ENCODE results near the gene ADAMTS15.

ADAMTS15 gene

GRCh38 chr11:130449996-130450769 is 1.7 kb downstream of the ADAMTS15 start:
- H3K4me3 ChIP-seq (ENCODE audit: control insufficient read depth, low read depth, low read length) = peak overlapping the region; percentile 66
- TF ChIP-seq, protein P1, sequence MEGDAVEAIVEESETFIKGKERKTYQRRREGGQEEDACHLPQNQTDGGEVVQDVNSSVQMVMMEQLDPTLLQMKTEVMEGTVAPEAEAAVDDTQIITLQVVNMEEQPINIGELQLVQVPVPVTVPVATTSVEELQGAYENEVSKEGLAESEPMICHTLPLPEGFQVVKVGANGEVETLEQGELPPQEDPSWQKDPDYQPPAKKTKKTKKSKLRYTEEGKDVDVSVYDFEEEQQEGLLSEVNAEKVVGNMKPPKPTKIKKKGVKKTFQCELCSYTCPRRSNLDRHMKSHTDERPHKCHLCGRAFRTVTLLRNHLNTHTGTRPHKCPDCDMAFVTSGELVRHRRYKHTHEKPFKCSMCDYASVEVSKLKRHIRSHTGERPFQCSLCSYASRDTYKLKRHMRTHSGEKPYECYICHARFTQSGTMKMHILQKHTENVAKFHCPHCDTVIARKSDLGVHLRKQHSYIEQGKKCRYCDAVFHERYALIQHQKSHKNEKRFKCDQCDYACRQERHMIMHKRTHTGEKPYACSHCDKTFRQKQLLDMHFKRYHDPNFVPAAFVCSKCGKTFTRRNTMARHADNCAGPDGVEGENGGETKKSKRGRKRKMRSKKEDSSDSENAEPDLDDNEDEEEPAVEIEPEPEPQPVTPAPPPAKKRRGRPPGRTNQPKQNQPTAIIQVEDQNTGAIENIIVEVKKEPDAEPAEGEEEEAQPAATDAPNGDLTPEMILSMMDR (conservative IDR thresholded peaks at IDR 0.05; ENCODE audit: control insufficient read depth, insufficient read depth, low read depth, low read length) = peak; percentile 71
- DNase-seq (ENCODE audit: low read depth) = peak; percentile 89

GRCh38 chr11:130451231-130452019 is 3.0 kb downstream of the ADAMTS15 start:
- H3K4me3 ChIP-seq (ENCODE audit: control insufficient read depth, low read depth, low read length) = peak overlapping the region; percentile 66
- peak; percentile 93 for DNase-seq (ENCODE audit: low read depth)
- TF ChIP-seq, protein P1 (conservative IDR thresholded peaks at IDR 0.05; ENCODE audit: control insufficient read depth, insufficient read depth, low read depth, low read length) = no peak

DNA sequence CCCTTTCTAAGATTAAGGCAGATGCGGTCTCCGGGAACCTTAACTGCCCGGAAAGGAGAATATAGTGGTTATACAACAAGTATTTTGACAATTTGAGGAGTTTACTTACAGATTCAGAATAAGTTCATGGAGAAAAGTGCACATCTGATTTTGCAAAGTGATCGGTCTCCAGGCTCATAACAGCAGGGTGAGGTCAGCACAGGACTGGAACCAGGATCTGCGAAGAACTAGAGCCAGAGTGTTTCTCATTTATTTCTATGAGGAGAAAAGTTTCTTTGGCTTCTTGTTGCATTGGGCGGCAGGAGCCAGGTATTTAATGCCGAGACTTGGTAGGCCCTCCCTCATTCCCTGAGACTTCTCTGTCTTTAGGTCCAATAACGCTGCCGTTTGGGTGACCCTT is 3.7 kb downstream of the ADAMTS15 start:
- TF ChIP-seq, protein P1 (conservative IDR thresholded peaks at IDR 0.05; ENCODE audit: control insufficient read depth, insufficient read depth, low read depth, low read length) = no peak
- DNase-seq (ENCODE audit: low read depth) = no peak
- H3K4me3 ChIP-seq (ENCODE audit: control insufficient read depth, low read depth, low read length) = peak overlapping the region; percentile 29

DNA sequence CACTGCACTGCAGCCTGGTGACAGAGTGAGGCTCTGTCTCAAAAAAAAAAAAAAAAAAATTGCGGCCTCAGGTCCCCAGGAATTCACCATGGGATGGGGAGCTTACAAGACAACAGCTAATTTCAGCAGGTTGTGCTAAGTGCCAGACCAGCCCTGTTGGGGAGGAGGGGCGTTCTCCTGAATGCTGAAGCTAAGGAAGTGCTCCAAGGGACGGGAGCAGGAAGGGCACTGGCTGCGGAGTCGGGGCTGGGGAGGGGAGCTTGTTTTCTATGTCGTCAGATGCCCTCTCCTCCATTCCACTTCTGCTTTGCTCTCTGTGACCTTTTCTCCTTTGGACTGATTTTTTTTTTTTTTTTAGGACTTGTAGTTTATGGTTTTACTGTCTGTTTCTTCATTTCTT is 4.5 kb downstream of the ADAMTS15 start:
- TF ChIP-seq, protein P1 (conservative IDR thresholded peaks at IDR 0.05; ENCODE audit: control insufficient read depth, insufficient read depth, low read depth, low read length) = no peak
- H3K4me3 ChIP-seq (ENCODE audit: control insufficient read depth, low read depth, low read length) = no peak overlapping the region
- no peak for DNase-seq (ENCODE audit: low read depth)

GRCh38 chr11:130454491-130455252 is 6.2 kb downstream of the ADAMTS15 start:
- H3K4me3 ChIP-seq (ENCODE audit: control insufficient read depth, low read depth, low read length) = no peak overlapping the region
- DNase-seq (ENCODE audit: low read depth) = peak; percentile 79
- TF ChIP-seq, protein P1 (conservative IDR thresholded peaks at IDR 0.05; ENCODE audit: control insufficient read depth, insufficient read depth, low read depth, low read length) = no peak

DNA sequence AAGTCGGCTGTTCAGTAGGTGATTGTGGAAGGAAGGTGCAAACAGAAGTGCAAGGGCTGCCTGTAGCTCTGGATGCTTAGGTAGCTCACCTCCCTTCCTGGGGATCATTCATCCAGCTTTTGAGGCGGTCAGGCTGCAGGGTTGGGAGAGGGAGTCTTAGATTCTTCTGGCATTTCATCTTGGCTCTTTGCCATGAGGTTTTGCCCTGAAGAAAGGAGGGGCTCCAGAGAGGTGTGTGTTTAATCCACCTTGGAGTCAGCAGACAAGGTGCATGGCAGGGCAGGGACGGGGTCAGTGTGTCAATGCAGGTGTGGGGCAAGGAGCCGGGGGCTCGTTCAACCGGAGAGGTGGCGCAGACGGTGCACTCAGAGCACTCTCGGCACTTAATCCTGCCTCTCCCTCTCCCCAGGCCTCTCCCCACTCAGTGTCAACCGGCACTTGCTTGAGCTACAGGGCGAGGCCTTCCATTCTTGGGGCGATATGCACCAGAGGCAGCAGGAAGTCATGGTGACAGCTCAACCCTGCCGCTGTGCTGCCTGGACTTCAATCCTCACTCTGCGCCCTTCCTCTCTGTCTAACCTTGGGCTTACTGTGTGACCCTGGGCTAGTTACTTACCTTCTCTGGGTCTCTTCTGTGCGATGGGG is 7.2 kb downstream of the ADAMTS15 start:
- no peak overlapping the region for H3K4me3 ChIP-seq (ENCODE audit: control insufficient read depth, low read depth, low read length)
- TF ChIP-seq, protein P1 (conservative IDR thresholded peaks at IDR 0.05; ENCODE audit: control insufficient read depth, insufficient read depth, low read depth, low read length) = no peak
- DNase-seq (ENCODE audit: low read depth) = no peak

Data from fibroblast of mammary gland (primary cell).